H54 (cell line): ENCODE data around the gene MR1.

Experiments
- DNase-seq: peaks from one replicate; pipeline ENCODE4 v3.0.0; 2011; ENCODE audit warnings: low spot score, mixed read lengths; ENCODE audit not compliant: insufficient read length
- FAIRE-seq: peaks from 3 replicates; lab custom pipeline; 2011; peaks lifted over from hg19 to GRCh38; lab: Jason Lieb, UNC
- POLR2A ChIP-seq: IDR thresholded peaks from 2 replicates; pipeline ENCODE4 v1.6.1; 2011; ENCODE audit warnings: low read depth, mild to moderate bottlenecking, low read length

The MR1 gene

DNA sequence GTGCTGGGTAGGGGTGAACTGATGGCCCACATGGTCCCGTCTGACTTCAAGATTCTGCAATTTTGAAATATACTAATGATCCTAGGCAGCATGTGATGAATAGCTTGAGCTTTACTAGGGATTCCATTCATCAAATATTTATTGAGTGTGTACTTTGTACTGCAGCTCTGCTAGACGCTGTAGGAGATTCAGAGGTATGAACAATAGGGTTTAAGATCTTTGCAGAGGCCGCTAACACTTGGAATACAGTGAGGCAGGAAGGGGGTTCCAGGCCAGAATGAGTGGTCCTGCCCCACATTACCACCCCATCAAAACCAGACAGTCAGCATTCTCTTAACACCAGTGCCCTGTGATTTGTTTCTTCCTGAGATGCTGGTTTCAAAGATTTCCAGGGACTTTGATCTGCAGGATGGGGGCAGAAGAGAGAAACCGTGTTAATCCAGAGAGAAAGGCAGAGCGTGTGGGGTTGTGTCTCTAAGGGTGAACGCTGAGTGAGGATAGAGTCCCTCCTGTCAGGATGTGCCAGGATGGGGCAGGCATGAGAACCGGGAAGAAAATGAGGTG lies 74.6 kb downstream of the MR1 start:
- no peak for TF ChIP-seq POLR2A
- FAIRE-seq (no peak), DNase-seq (no peak)

GRCh38 chr1:181110013-181110412 lies 76.2 kb downstream of the MR1 start:
- no peak for DNase-seq
- no peak for FAIRE-seq
- no peak for TF ChIP-seq POLR2A
